Nephron (organoid): ENCODE measurements around the gene ARID1B.

Source experiments
- H3K27ac Mint-ChIP-seq, 3 experiments: 2 replicates each; pipeline ENCODE4 v1.8.0; 2020; ENCODE audit warnings: mixed read lengths in 3 of 3, mild to moderate bottlenecking in 2 of 3, moderate library complexity in 1 of 3
- H3K27me3 Mint-ChIP-seq: 2 replicates; pipeline ENCODE4 v1.8.0; 2021; ENCODE audit warnings: low read depth, mild to moderate bottlenecking, moderate library complexity, mixed read lengths
- H3K36me3 Mint-ChIP-seq: 2 replicates; pipeline ENCODE4 v1.8.0; 2020; ENCODE audit warnings: low read depth, mixed read lengths
- H3K4me1 Mint-ChIP-seq: 2 replicates; pipeline ENCODE4 v1.8.0; 2020; ENCODE audit warnings: mixed read lengths
- H3K4me3 Mint-ChIP-seq, 3 experiments: 2 replicates each; pipeline ENCODE4 v1.8.0; 2020; ENCODE audit warnings: mild to moderate bottlenecking in 3 of 3, mixed read lengths in 3 of 3, moderate library complexity in 2 of 3
- H3K9me3 Mint-ChIP-seq: 2 replicates; pipeline ENCODE4 v1.8.0; 2020; ENCODE audit warnings: mixed read lengths
- CTCF ChIP-seq, 3 experiments: fragments of 200-600 bp; sonication (generic); IDR thresholded peaks; one replicate each; pipeline ENCODE4 v1.5.0; 2021; ENCODE audit warnings: antibody characterized with exemption in 3 of 3; ENCODE audit not compliant: unreplicated experiment in 3 of 3

ARID1B gene

GRCh38 chr6:156833755-156834154 lies 56.6 kb downstream of the ARID1B start:
- no peak overlapping the region for H3K4me3 Mint-ChIP-seq
- H3K4me1 Mint-ChIP-seq = peaks cover 35% of the 10 kb centered on the region
- H3K27ac Mint-ChIP-seq = no peak overlapping the region
- no peaks in the 10 kb centered on the region for H3K27me3 Mint-ChIP-seq
- H3K9me3 Mint-ChIP-seq = no peaks in the 10 kb centered on the region
- peaks cover 35% of the 10 kb centered on the region for H3K36me3 Mint-ChIP-seq
- no peak for TF ChIP-seq CTCF (IDR thresholded peaks at IDR 0.05; ENCODE audit: unreplicated experiment in 3 of 3)

- H3K36me3 Mint-ChIP-seq = peaks cover 8% of the 10 kb centered on the region
- peaks cover 47% of the 10 kb centered on the region for H3K4me1 Mint-ChIP-seq
- peak overlapping the region in 2 of 3 experiments; percentile 57 to 61 for H3K27ac Mint-ChIP-seq
- TF ChIP-seq CTCF (IDR thresholded peaks at IDR 0.05; ENCODE audit: unreplicated experiment in 3 of 3) = no peak
- H3K9me3 Mint-ChIP-seq = no peaks in the 10 kb centered on the region
- H3K27me3 Mint-ChIP-seq = no peaks in the 10 kb centered on the region
- no peak overlapping the region for H3K4me3 Mint-ChIP-seq
Observed at GRCh38 chr6:156839129-156839528, 62.0 kb downstream of the ARID1B start.

- peaks cover 8% of the 10 kb centered on the region for H3K36me3 Mint-ChIP-seq
- no peaks in the 10 kb centered on the region for H3K27me3 Mint-ChIP-seq
- TF ChIP-seq CTCF (IDR thresholded peaks at IDR 0.05; ENCODE audit: unreplicated experiment in 3 of 3) = no peak
- no peaks in the 10 kb centered on the region for H3K9me3 Mint-ChIP-seq
- peak overlapping the region in 2 of 3 experiments; percentile 57 to 61 for H3K27ac Mint-ChIP-seq
- peak overlapping the region in 2 of 3 experiments; percentile 6 to 7 for H3K4me3 Mint-ChIP-seq
- peaks cover 50% of the 10 kb centered on the region for H3K4me1 Mint-ChIP-seq
Observed at GRCh38 chr6:156839591-156840001, 62.4 kb downstream of the ARID1B start.

GRCh38 chr6:156840136-156840535 lies 63.0 kb downstream of the ARID1B start:
- H3K4me3 Mint-ChIP-seq = peak overlapping the region in 2 of 3 experiments; percentile 2 to 33
- no peaks in the 10 kb centered on the region for H3K9me3 Mint-ChIP-seq
- no peaks in the 10 kb centered on the region for H3K27me3 Mint-ChIP-seq
- H3K36me3 Mint-ChIP-seq = peaks cover 8% of the 10 kb centered on the region
- TF ChIP-seq CTCF (IDR thresholded peaks at IDR 0.05; ENCODE audit: unreplicated experiment in 3 of 3) = no peak
- H3K27ac Mint-ChIP-seq = peak overlapping the region; percentile 60 to 70 (median 61)
- H3K4me1 Mint-ChIP-seq = peaks cover 55% of the 10 kb centered on the region

GRCh38 chr6:156840606-156841005 lies 63.4 kb downstream of the ARID1B start:
- Mint-ChIP-seq H3K4me3 (no peak overlapping the region), H3K27me3 (no peaks in the 10 kb centered on the region), H3K27ac (peak overlapping the region; percentile 60 to 70 (median 61)), H3K36me3 (peaks cover 12% of the 10 kb centered on the region), H3K4me1 (peaks cover 60% of the 10 kb centered on the region), H3K9me3 (no peaks in the 10 kb centered on the region)
- TF ChIP-seq CTCF (IDR thresholded peaks at IDR 0.05; ENCODE audit: unreplicated experiment in 3 of 3) = no peak

DNA sequence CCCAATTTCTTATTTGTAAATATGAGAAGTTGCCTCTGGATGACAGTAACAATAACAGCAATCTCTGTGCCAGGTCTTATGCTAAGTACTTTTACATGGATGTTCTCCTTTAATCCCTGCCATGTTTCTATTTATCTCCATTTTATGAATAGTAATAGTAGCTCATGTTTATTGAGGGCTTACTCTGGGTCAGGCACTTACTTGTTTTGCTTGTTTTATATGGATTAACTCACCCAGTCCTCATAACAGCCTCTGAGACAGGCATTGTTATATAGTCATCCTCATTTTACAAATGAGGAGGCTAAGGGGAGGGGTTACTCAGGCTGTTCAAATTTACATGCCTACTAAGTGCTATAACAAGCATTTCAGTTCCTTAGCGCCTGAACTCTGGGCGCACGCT lies 64.3 kb downstream of the ARID1B start:
- H3K27ac Mint-ChIP-seq = peak overlapping the region in 1 of 3 experiments; percentile 61
- H3K4me3 Mint-ChIP-seq = no peak overlapping the region
- H3K9me3 Mint-ChIP-seq = no peaks in the 10 kb centered on the region
- TF ChIP-seq CTCF (IDR thresholded peaks at IDR 0.05; ENCODE audit: unreplicated experiment in 3 of 3) = no peak
- H3K36me3 Mint-ChIP-seq = peaks cover 6% of the 10 kb centered on the region
- no peaks in the 10 kb centered on the region for H3K27me3 Mint-ChIP-seq
- H3K4me1 Mint-ChIP-seq = peaks cover 65% of the 10 kb centered on the region
